GM23338 (cell line): ENCODE results near the gene GPR149.

Experiments used
- CREB1 ChIP-seq: fragments of 250-450 bp; sonication (Bioruptor Pico); IDR thresholded peaks from 2 replicates; pipeline ENCODE4 v1.5.0; 2020; ENCODE audit warnings: low read depth, mild to moderate bottlenecking, moderate library complexity
- CTCF ChIP-seq, 2 experiments: fragments of 200-600 bp in 1 of 2; sonication (generic) in 1 of 2; conservative IDR thresholded peaks; 2 replicates each; pipeline versions ENCODE4 v1.5.1 to v1.6.1; 2016 to 2017; ENCODE audit warnings: antibody characterized with exemption in 2 of 2, low read depth in 2 of 2, mild to moderate bottlenecking in 2 of 2, moderate library complexity in 1 of 2
- ETS1 ChIP-seq: IDR thresholded peaks from 2 replicates; pipeline ENCODE4 v1.6.1; 2016; ENCODE audit warnings: antibody characterized with exemption
- EZH2 ChIP-seq: fragments of 200-600 bp; sonication (generic); IDR thresholded peaks from one replicate; pipeline ENCODE4 v1.8.0; 2017; ENCODE audit warnings: antibody characterized with exemption, mild to moderate bottlenecking, low read depth; ENCODE audit not compliant: unreplicated experiment
- EZH2phosphoT487 ChIP-seq: fragments of 200-600 bp; sonication (generic); IDR thresholded peaks from one replicate; pipeline ENCODE4 v1.8.1; 2018; ENCODE audit warnings: antibody characterized with exemption; ENCODE audit not compliant: unreplicated experiment
- POLR2AphosphoS5 ChIP-seq: IDR thresholded peaks from 2 replicates; pipeline ENCODE4 v1.6.1; 2016; ENCODE audit warnings: antibody characterized with exemption, low read depth
- STAT1 ChIP-seq: IDR thresholded peaks from one replicate; pipeline ENCODE4 v1.6.1; 2016; ENCODE audit warnings: antibody characterized with exemption; ENCODE audit not compliant: unreplicated experiment
- ZNF114 ChIP-seq: fragments of 250-450 bp; sonication (Bioruptor Pico); IDR thresholded peaks from 2 replicates; pipeline ENCODE4 v1.5.0; 2020; ENCODE audit warnings: mild to moderate bottlenecking, moderate library complexity
- ZNF331 ChIP-seq: fragments of 250-450 bp; sonication (Bioruptor Pico); IDR thresholded peaks from 2 replicates; pipeline ENCODE4 v1.5.0; 2020; ENCODE audit warnings: low read depth, mild to moderate bottlenecking, moderate library complexity
- ZNF462 ChIP-seq: fragments of 250-450 bp; sonication (Bioruptor Pico); IDR thresholded peaks from 2 replicates; pipeline ENCODE4 v1.5.0; 2020; ENCODE audit warnings: mild to moderate bottlenecking, moderate library complexity
- TF ChIP-seq, protein P1 (sequence below): IDR thresholded peaks from one replicate; pipeline ENCODE4 v1.6.1; 2018; ENCODE audit warnings: antibody characterized with exemption; ENCODE audit not compliant: unreplicated experiment

- TF ChIP-seq, protein P1, sequence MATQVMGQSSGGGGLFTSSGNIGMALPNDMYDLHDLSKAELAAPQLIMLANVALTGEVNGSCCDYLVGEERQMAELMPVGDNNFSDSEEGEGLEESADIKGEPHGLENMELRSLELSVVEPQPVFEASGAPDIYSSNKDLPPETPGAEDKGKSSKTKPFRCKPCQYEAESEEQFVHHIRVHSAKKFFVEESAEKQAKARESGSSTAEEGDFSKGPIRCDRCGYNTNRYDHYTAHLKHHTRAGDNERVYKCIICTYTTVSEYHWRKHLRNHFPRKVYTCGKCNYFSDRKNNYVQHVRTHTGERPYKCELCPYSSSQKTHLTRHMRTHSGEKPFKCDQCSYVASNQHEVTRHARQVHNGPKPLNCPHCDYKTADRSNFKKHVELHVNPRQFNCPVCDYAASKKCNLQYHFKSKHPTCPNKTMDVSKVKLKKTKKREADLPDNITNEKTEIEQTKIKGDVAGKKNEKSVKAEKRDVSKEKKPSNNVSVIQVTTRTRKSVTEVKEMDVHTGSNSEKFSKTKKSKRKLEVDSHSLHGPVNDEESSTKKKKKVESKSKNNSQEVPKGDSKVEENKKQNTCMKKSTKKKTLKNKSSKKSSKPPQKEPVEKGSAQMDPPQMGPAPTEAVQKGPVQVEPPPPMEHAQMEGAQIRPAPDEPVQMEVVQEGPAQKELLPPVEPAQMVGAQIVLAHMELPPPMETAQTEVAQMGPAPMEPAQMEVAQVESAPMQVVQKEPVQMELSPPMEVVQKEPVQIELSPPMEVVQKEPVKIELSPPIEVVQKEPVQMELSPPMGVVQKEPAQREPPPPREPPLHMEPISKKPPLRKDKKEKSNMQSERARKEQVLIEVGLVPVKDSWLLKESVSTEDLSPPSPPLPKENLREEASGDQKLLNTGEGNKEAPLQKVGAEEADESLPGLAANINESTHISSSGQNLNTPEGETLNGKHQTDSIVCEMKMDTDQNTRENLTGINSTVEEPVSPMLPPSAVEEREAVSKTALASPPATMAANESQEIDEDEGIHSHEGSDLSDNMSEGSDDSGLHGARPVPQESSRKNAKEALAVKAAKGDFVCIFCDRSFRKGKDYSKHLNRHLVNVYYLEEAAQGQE, result no peak
- TF ChIP-seq CTCF (conservative IDR thresholded peaks at IDR 0.05; ENCODE audit: low read depth in 2 of 2) (no peak), EZH2 (no peak), ZNF331 (CRISPR knock-in tag) (no peak), POLR2AphosphoS5 (no peak), EZH2phosphoT487 (no peak), STAT1 (no peak), CREB1 (CRISPR knock-in tag) (no peak), ZNF114 (CRISPR knock-in tag) (no peak), ETS1 (no peak), ZNF462 (no peak)
These were observed 139.8 kb downstream of the GPR149 start for GRCh38 chr3:154290187-154290586.
